GM19043 (cell line): ENCODE data around the gene ATP1B1.
"Not testable (repeated sequence)": the region's sequence is repeated elsewhere in the genome, so short reads cannot be mapped to it uniquely, and the experiment has no call there.

Source experiments
- ATAC-seq: cut with Tn5 transposase; IDR thresholded peaks from one replicate; pipeline ENCODE4 v1.9.1; 2021; ENCODE audit warnings: low read depth; ENCODE audit not compliant: unreplicated experiment

ATP1B1 gene

DNA sequence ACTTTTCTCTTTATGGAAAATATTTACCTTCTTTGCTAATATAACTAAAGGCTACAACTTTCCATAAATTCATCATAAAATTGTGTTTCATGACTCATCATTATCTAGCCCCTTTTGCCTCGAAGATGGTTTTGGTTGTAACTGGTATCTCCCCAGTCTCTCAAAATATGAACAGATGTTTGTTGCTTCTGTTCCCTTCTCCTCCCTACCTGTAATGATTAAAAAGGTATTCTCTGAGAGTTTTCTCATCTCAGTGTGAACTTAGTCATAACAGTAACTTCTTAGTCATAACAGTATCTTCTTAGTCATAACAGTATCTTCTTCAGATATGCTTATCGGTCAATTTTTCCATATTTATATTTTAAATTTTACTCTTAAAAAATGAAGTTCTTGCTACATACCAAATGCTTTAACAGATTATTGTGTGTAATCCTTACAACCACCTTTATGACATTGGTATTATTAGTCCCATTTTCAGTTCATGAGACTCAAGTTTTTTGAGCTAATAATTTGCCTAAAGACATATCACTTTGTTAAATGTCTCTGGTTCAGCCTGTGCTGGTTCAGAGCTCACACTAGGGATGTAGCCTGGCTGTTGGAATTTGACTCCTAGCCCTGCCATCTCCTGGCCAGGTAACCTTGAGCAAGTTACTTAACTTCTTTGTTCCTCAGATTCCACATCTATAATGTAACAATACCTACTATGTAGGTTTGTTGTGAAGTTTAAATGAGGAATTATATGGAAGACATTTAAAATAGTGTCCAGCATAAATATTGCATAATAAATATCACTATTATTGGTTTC lies 32.6 kb downstream of the ATP1B1 start:
- peak; percentile 92 for ATAC-seq

DNA sequence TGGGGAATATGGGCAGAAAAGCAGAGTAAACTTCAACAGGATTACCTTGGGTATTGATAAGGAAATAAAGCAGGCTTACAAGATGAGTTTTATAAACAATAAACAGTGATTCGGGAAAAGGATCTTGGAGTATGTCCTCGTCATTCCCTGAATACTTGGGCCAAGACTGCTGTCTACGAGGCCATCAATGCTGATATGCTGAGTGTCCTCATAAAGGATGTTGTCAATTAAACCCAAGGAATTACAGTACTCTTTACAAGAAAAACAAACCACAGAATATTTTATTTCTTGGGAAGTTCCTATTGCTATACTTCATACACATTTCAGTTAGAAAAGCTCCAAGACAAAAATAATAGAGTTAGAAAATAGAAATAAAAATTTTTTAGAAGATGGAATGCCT lies 34.9 kb downstream of the ATP1B1 start:
- no peak for ATAC-seq

DNA sequence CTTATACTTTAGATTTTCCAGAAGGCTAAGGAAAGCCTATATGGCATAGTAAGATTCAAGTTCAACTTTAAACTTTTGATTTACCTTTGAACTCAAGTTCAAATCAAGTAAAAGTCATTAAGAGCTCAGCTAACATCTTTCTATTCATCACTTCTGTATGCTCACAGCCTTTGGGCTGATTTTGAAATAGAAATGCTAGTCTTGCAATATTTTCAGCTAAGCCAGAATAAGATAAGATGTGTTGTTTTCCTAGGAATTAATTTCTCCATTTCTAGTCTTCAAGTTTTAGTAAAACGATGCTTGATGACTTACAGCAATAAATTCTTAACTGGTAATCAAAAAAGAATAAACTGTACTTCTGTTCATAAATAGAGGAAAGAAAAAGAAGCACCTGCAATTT lies 35.6 kb downstream of the ATP1B1 start:
- ATAC-seq: no peak

DNA sequence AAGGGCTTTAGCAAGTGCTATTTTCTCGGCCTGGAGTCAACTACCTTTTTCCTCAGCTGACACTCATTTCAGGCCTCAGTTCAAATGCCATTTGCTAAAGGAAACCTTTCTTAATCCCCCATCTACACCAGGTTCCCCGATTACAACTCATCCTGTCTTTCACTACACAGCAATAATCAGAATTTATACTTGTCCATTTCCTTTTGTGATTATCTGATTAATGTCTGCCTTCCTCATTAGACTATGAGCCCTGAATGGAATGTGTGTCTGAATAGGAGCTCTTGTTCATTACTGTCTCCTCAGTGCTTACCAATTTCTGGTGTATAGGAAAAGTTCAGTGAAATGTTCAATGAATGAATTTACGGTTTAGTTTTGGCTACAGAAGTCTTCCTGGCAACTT lies 36.9 kb downstream of the ATP1B1 start:
- no peak for ATAC-seq

DNA sequence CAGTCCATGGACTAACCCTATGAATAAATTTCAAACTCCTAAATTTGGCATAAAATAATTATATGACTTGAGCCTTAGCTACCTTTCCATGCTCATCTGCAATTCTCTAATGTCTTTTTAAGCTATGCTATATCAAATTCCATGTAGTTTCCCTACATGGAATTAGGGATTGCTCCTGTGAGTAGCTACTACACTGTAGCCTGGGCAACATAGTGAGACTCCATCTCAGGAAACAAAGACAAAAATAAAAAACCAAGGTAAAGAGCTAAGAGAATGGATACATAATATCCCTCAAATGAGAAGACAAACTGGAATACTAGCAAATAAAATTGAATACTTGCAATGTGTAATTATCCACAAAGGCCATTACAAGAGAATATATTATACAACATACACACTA lies 37.5 kb downstream of the ATP1B1 start:
- no peak for ATAC-seq

DNA sequence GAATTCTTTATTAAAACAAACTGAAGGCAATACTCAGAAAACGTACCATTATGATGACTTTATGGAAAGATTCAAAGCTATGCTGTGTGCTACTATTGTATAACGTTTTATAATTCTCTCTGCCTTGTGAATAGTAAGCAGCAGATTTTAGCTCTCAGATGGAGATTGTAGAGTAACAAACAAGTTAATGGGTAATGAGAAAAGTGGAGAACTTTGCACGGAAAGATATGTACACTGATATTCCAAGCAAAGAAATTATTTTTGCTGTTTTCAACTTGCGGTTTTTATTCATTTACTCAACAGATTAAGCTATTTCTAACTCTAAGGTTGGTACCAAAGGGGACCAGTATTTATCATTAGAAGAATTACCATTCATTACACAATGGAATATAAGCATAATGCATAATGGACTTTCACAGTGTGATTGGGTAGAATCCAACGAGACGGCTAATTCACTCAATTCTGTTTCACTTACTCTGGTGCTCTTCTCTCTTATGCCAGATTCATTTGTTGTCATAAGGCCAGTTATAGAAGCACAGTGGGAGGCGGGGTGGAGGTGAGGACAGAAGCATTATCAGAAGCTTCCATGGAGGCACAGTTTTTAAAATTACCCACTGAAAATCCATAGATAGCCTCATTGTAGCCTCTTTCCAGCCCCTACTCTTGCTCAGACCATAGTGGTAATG lies 38.6 kb downstream of the ATP1B1 start:
- ATAC-seq: no peak

DNA sequence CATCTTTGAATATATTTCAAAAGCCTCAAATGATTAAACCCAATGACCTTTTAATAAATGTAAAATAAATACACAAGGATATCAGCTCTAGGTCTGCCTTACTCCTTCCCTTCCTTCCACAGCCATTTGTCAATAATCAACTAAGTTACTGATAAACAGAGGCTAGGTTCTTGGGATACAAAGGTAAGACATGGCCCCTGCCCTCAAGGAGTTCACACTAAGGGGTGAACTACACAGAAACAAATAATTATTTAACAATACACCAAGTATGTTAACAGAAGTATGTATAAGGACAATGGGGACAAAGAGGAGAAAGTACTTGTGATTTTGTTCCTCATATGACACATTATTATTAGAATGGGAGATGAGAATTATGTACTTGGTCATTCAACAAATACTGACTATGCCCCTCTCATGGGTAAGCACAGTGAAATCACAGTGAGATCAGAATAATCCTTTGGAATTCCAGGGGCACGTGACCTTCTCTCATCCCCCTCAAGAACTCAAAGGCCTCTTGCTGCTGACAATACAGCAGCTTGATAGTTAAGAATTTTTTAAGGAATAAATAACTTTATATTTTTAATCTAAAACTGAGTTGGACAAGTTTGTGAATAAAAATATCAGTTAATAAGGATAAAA lies 40.2 kb downstream of the ATP1B1 start:
- ATAC-seq: no peak

DNA sequence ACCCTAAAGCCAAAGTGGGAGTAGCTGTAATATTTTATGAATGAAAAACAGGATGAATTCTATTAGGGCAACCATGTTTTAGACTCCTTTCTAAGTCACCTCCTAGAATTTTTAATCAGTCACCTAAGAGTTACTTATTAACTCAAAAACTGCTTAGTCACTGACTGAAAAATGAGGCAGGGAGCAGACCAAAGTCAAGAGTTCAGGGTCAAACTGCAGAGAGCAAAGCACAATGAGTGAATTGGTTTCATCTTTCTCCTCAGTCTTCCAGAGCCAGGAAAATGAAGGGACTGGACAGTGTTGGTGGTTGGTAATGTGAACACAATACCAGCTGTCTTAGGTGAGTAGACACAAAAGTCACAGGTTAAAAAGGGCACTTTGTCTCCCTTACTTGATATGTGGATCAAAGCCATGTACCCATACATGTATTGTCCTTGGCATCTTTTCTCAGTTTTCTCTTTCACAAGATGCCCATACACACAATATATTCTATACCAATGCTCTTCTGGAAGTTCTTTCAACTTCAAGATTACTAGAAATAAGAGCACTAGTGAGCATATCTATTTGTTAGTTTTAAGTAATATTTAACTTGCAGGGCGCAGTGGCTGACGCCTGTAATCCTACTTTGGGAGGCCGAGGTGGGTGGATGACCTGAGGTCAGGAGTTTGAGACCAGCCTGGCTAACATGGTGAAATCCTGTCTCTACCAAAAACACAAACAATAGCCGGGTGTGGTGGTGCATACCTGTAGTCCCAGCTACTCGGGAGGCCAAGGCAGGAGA lies 42.2 kb downstream of the ATP1B1 start:
- ATAC-seq: peak; percentile 67

DNA sequence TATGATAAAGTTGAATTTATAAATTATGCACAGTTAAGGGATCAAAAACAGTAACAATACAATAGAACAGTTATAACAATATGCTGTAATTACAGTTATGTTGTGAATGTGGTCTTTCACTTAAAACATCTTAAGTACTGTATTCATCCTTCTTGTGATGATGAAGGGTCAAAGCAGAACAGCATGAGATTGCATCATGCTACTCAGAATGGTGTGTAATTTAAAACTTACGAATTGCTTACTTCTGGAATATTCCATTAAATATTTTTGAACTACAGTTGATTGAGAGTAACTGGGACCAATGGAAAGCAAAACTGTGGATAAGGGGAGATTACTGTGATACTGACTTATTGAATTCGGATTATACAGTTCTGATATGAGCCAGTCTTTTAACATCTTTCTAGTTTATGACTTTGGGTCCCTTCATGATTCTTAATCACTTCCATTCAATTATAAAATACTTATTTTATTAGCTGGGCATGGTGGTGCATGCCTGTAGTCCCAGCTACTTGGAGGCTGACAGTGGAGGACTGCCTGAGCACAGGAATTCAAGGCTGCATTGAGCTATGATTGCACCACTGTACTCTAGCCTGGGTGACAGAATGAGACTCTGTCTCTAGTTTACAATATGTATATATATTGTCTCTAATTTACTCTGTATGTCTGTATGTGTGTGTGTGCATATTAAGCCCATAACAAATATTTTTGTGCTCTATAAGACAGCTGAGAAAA lies 43.2 kb downstream of the ATP1B1 start:
- ATAC-seq: no peak

DNA sequence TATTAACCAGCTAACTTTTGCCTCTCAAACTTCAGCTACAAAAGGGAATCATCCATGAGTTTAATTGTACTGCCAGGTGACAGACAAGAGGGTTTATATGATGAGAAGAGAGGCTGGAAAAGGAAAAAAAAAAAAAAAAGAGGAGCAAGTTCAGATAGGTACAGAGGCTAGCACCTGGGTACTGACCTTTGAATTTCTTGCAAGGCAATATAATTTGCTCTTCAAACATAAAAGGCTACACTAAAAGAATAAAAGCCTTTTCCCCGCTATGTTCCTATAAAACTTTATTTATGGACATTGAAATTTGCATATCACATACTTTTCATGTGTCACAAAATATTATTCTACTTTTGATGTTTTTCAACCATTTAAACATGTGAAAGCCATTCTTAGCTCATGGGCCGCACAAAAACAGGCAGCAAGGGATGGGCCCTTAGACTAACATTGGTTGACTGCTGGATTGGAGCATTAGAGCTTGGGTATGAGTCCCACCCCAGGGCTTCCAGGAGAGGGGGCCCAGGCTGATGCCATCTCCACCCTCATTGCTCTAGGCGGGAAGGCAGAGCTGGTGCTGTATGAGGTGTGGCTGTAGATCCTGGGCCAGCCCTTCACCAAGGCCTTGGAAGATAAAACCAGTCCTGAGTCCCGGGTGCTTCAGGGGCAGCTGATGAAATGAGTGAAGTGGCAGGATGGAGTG lies 44.3 kb downstream of the ATP1B1 start:
- ATAC-seq: no peak

DNA sequence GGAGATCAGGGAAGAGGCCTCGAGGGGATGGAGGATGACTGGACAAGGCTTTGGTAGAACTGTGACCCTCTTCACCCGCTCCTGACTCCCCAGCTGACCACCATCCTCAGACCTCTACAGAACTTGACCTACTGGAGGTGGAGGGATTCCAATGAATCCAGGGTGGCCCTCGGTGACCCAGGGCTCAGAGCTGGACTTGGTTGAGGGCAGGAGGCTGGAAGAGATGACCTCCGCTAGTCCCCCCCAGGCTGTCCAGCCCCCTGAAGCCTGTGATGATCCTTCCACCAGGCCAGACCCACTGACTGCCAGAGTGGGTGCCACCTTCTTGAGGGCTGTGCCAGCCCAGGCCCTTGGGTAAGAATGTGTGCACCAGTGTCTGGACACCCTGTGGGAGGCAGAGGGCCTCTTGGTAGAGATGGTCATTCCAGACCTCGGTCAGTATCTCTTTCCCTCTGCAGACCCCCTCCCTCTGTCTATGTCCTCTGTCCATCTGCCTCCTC lies 44.9 kb downstream of the ATP1B1 start:
- no peak for ATAC-seq

DNA sequence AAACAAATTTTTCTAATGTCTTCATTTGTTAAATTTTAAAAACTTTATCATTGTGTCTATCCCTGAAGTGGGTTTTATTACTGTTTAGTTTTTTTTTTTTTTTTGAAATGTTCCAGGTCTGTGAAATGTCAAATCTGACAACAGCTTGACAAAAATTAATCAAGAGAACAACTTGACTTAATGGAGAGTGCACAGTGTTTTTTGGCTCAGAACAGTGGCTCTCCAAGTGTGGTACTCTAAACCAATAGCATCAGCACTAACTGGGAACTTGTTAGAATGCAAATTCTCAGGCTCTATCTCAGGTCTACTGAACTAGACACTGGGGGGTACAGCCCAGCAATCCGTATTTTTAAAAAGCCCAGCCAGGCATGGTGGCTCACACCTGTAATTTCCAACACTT lies 49.2 kb downstream of the ATP1B1 start:
- ATAC-seq: no peak

DNA sequence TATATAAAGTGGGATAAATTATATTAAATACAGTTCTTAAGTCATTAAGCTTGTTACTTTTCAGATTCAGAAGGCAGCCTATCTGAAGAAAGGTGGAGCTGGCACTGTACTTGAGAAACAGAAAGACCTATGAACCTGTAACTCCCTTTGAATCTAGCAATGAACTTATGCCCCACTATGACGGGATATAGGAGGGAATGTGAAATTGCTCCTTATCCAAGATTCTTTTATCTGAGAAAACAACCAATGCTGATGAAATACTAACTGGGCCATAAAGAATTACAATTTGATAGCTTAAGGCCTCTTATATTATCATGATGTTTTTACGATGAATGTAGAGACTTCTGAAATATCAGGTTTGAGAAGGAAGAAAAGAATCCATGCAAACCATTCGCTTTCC lies 50.1 kb downstream of the ATP1B1 start:
- no peak for ATAC-seq

DNA sequence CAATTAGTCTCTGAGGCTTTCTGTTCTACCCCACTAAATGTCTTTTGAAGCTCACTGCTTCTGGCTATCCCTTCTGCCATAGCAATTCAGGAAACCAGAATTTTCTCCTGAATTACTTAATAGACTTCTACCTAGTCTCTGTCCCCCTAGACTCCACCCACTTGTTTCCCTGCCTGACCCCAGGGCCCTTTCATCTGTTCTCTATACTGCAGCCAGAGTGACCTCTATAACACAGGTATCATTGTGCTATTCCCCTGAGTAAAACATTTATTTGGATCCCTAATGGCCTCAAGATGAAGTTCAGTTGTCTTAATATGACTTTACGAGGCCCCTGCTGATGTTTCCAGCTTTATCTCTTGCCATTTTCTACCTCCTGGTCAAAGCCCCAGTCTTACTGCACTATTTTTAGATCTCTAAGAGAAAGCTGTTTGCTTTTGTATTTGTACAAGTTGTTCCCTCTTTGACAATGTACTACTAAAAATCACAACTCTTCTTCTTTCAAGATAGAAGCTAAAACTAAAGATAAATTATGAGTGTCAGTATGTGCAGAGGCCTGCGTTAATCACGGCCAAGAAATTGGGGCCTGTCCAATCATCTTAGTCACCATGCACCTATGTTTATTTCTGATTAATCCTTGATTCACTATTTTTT lies 54.5 kb downstream of the ATP1B1 start:
- ATAC-seq: no peak

DNA sequence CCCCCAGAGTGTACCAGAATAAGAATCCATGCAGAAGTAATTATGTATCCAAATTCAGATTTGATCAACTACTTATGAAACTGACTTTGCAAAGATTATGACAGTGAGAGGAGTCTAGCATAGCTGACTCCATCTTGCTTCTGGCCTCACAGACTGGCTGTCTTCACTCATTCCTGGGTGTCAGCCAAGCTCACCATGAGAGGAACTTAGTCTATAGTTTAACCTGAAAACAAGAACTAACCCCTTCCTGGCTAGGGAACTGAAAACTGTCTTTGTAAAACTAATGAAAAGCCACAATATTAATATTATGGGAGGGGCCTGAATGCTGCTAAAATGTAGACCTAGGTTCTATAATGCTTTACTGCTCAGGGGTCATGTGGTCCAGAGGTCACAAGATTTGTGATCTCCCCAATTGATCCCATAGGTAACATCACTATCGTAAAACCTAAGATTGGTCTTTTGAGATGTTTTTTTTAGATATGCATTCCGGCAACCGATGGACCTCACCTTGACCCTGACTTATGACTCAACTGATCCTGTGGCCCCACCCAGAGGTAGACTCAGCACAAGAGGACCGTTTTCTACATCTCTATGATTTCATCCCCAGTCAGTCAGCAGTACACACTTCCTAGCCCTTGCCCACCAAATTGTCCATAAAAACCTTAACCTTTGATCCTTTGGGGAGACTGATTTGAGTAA lies 55.2 kb downstream of the ATP1B1 start:
- peak; percentile 83 for ATAC-seq

DNA sequence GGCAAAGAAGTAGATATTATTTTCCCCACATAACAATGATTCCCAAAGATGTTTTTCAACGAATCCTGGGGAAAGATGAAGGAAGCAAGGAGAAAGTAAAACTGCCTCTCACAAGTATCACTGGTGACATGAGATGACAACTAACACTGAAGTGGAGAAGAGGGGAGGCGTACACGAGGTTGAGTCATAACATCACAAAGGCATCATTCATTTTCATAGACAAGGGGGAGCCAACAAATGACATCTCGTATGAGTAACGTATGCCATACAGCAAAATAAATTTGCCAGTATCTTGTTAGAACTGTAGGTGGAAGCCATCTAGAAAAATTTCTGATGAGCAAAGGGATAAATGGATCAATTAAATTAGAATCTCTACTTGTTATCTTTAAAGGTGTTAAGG lies 56.6 kb downstream of the ATP1B1 start:
- ATAC-seq: no peak

DNA sequence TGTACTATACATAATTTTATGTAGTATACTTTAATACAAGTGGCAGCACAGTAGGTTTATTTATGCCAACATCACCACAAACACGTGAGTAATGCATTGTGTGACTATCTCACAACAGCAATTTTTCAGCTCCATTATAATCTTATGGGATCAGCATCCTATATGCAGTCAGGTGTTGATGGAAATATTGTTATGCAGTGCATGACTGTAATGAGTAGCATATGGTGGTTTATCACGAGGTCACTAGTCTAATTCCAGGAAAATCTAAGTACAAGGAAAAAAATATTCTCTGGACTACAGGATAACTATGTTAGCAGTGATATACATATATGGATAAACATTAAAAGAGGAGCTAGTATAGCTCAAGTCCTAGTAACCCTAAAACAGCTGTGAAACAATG lies 69.0 kb downstream of the ATP1B1 start:
- no peak for ATAC-seq

DNA sequence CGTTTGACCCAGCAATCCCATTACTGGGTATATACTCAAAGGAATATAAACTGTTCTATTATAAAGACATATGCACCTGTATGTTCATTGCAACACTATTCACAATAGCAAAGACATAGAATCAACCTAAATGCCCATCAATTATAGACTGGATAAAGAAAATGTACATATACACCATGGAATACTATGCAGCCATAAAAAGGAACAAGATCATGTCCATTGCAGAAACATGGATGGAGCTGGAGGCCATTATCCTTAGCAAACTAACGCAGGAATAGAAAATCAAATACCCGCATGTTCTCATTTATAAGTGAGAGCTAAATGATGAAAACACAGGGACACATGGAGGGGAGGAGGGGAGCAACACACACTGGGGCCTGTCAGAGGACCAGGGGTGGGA lies 72.9 kb downstream of the ATP1B1 start:
- ATAC-seq: not testable (repeated sequence)
